Measurements from ENCODE around the gene DTNA. TPM values are rescaled to one million over a fixed set of nuclear protein-coding genes. Genes with fewer than 3 reads are reported as not detected.

The DTNA gene
- total RNA-seq, 1 experiment from 2014 or later = 7.8 TPM

- intact Hi-C loops (cut with micrococcal nuclease) = loop anchor here (5.0 to 10.0 kb wide), 3 partner anchors 36 to 138 kb away; no protein-coding TSS in a partner anchor
- no peaks in the 10 kb centered on the region for H3K36me3 ChIP-seq (ENCODE audit: low read depth, low read length)
- H3K9ac ChIP-seq (ENCODE audit: low read length) = no peak overlapping the region
- H3K4me3 ChIP-seq (ENCODE audit: low read length) = no peak overlapping the region
- no peak overlapping the region for H3K27ac ChIP-seq (ENCODE audit: low read length)
- no peaks in the 10 kb centered on the region for H3K9me2 ChIP-seq (replicated peaks; ENCODE audit: low read length)
- CTCF ChIA-PET = interaction anchor here (0.5 to 0.7 kb wide), 2 partner anchors 102 to 240 kb away, joined by 3 read pairs; no protein-coding TSS in a partner anchor
- H3K9me3 ChIP-seq (ENCODE audit: low read length) = no peaks in the 10 kb centered on the region
- POLR2A ChIA-PET (ENCODE audit: unreplicated experiment) = no interaction called here
- H4K20me1 ChIP-seq (ENCODE audit: low read length) = no peaks in the 10 kb centered on the region
- no peak overlapping the region for H3K4me2 ChIP-seq (ENCODE audit: low read length)
- H3K27me3 ChIP-seq (ENCODE audit: low read length) = no peaks in the 10 kb centered on the region
- no peak for ATAC-seq
- H2AFZ ChIP-seq (ENCODE audit: low read length) = no peak overlapping the region
- no peaks in the 10 kb centered on the region for H3K79me2 ChIP-seq (ENCODE audit: low read length)
- BruUV-seq (replicated peaks) = no TSS peak
- no peaks in the 10 kb centered on the region for H3K4me1 ChIP-seq (ENCODE audit: insufficient read depth, low read length)
- TF ChIP-seq EZH2 (IDR thresholded peaks at IDR 0.05; ENCODE audit: low read length, unreplicated experiment) (no peak), EZH2phosphoT487 (IDR thresholded peaks at IDR 0.05; ENCODE audit: borderline replicate concordance, low read length) (no peak), CTCF (conservative IDR thresholded peaks at IDR 0.05; ENCODE audit: low read depth, low read length) (no peak)
- no peak for DNase-seq
- H3F3A ChIP-seq (ENCODE audit: low read length, unreplicated experiment) = no peaks in the 10 kb centered on the region
Observed at GRCh38 chr18:34866310-34866709, 156.2 kb downstream of the DTNA start.

DNA sequence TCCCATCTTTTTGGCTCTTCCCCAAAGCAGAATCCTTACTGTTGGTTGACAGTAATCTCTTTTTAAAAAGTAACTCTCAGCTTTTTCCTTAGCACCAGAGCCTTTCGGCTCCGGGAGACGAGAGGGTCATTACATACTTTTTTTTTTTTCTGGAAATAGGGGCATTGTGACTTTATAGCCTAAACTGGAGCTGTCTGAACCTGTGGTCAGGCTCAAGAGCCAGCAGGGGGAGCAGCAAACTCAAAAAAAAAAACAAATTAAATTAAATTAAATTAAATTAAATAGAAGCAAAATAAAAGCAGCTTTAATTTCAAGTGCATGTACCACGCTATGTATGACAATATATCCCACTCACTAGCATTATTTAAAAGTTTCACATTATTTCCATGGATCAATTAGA lies 156.6 kb downstream of the DTNA start:
- Histone ChIP-seq H3K9me3 (ENCODE audit: low read length) (no peaks in the 10 kb centered on the region), H3K9ac (ENCODE audit: low read length) (no peak overlapping the region), H3K27me3 (ENCODE audit: low read length) (no peaks in the 10 kb centered on the region), H3K79me2 (ENCODE audit: low read length) (no peaks in the 10 kb centered on the region), H3K27ac (ENCODE audit: low read length) (no peak overlapping the region), H3K9me2 (replicated peaks; ENCODE audit: low read length) (no peaks in the 10 kb centered on the region), H3K4me2 (ENCODE audit: low read length) (no peak overlapping the region), H3K4me1 (ENCODE audit: insufficient read depth, low read length) (no peaks in the 10 kb centered on the region), H2AFZ (ENCODE audit: low read length) (no peak overlapping the region), H4K20me1 (ENCODE audit: low read length) (no peaks in the 10 kb centered on the region), H3K4me3 (ENCODE audit: low read length) (no peak overlapping the region), H3K36me3 (ENCODE audit: low read depth, low read length) (no peaks in the 10 kb centered on the region), H3F3A (ENCODE audit: low read length, unreplicated experiment) (no peaks in the 10 kb centered on the region)
- TF ChIP-seq EZH2 (IDR thresholded peaks at IDR 0.05; ENCODE audit: low read length, unreplicated experiment) (no peak), EZH2phosphoT487 (IDR thresholded peaks at IDR 0.05; ENCODE audit: borderline replicate concordance, low read length) (no peak), CTCF (conservative IDR thresholded peaks at IDR 0.05; ENCODE audit: low read depth, low read length) (no peak)
- intact Hi-C loops (cut with micrococcal nuclease) = loop anchor here (5.0 to 10.0 kb wide), 3 partner anchors 36 to 138 kb away; no protein-coding TSS in a partner anchor
- CTCF ChIA-PET = interaction anchor here (0.5 to 0.7 kb wide), 3 partner anchors 102 to 769 kb away, joined by 3 to 4 read pairs (median 3); no protein-coding TSS in a partner anchor
- no peak for ATAC-seq
- POLR2A ChIA-PET (ENCODE audit: unreplicated experiment) = no interaction called here
- BruUV-seq (replicated peaks) = no TSS peak
- DNase-seq = no peak

DNA sequence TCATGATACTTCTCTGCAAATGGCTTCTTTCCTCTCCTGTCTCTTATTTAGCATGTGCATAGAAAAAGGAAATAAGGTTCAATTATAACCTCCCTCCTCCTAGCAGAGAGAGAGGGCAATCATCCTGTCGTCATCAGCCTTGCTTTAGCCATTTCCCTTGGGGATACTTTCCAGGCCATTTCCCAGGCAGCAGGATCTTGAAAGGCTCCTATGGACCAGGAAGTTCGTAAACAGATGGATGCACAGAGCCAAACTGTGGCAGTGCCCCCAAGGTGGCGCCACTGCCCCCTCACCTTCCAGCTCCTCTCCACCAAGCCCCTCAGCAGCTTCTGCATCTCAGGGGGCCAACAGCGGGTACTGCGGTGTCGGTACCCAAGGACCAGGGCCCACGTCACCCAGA lies 157.4 kb downstream of the DTNA start:
- H3F3A ChIP-seq (ENCODE audit: low read length, unreplicated experiment) = no peaks in the 10 kb centered on the region

More for the DNA sequence above, 157.4 kb downstream of the DTNA start:
- ChIA-PET POLR2A (ENCODE audit: unreplicated experiment) (no interaction called here), CTCF (interaction anchor here (0.6 kb wide), 1 partner anchor 276 kb away, joined by 4 read pairs; no protein-coding TSS in a partner anchor)
- Histone ChIP-seq H3K27me3 (ENCODE audit: low read length) (no peaks in the 10 kb centered on the region), H3K27ac (ENCODE audit: low read length) (no peak overlapping the region), H4K20me1 (ENCODE audit: low read length) (no peaks in the 10 kb centered on the region), H2AFZ (ENCODE audit: low read length) (no peak overlapping the region), H3K4me3 (ENCODE audit: low read length) (no peak overlapping the region), H3K79me2 (ENCODE audit: low read length) (no peaks in the 10 kb centered on the region), H3K9me3 (ENCODE audit: low read length) (no peaks in the 10 kb centered on the region), H3K9me2 (replicated peaks; ENCODE audit: low read length) (no peaks in the 10 kb centered on the region), H3K4me1 (ENCODE audit: insufficient read depth, low read length) (no peaks in the 10 kb centered on the region), H3K36me3 (ENCODE audit: low read depth, low read length) (no peaks in the 10 kb centered on the region), H3K9ac (ENCODE audit: low read length) (no peak overlapping the region), H3K4me2 (ENCODE audit: low read length) (no peak overlapping the region)
- intact Hi-C loops (cut with micrococcal nuclease) = loop anchor here (5.0 to 10.0 kb wide), 3 partner anchors 35 to 137 kb away; no protein-coding TSS in a partner anchor
- no TSS peak for BruUV-seq (replicated peaks)
- DNase-seq (no peak), ATAC-seq (no peak)
- no peak for TF ChIP-seq EZH2 (IDR thresholded peaks at IDR 0.05; ENCODE audit: low read length, unreplicated experiment)
- TF ChIP-seq CTCF (conservative IDR thresholded peaks at IDR 0.05; ENCODE audit: low read depth, low read length) = no peak; the same call in 1 of the 2 replicates
- TF ChIP-seq EZH2phosphoT487 (IDR thresholded peaks at IDR 0.05; ENCODE audit: borderline replicate concordance, low read length) = no peak

Data from PC-3 (cell line).